Trophoblast cell (in vitro differentiated cells and primary cell): ENCODE results near the gene MUC5AC.

Source experiments
- DNase-seq, 2 donors: peaks; one replicate each; pipeline ENCODE4 v3.0.0-alpha.2; 2016
- H2AFZ ChIP-seq: 2 replicates; pipeline ENCODE4 v1.6.1; 2013; ENCODE audit warnings: low read length, moderate library complexity, mild to moderate bottlenecking; ENCODE audit not compliant: insufficient read depth, poor library complexity
- H2AK5ac ChIP-seq: 2 replicates; pipeline ENCODE4 v1.6.1; 2013; ENCODE audit warnings: mild to moderate bottlenecking, low read length
- H2BK120ac ChIP-seq: 2 replicates; pipeline ENCODE4 v1.6.1; 2013; ENCODE audit warnings: low read length, mild to moderate bottlenecking, moderate library complexity; ENCODE audit not compliant: insufficient read depth, poor library complexity
- H2BK12ac ChIP-seq: 2 replicates; pipeline ENCODE4 v1.6.1; 2013; ENCODE audit warnings: mild to moderate bottlenecking, low read length, moderate library complexity
- H2BK5ac ChIP-seq: 2 replicates; pipeline ENCODE4 v1.6.1; 2013; ENCODE audit warnings: low read length, low read depth, moderate library complexity, mild to moderate bottlenecking; ENCODE audit not compliant: poor library complexity
- H3K14ac ChIP-seq: 2 replicates; pipeline ENCODE4 v1.6.1; 2013; ENCODE audit warnings: mild to moderate bottlenecking, low read length
- H3K18ac ChIP-seq: 2 replicates; pipeline ENCODE4 v1.6.1; 2013; ENCODE audit warnings: mild to moderate bottlenecking, low read length
- H3K23ac ChIP-seq: 2 replicates; pipeline ENCODE4 v1.6.1; 2013; ENCODE audit warnings: low read length
- H3K27ac ChIP-seq: 2 replicates; pipeline ENCODE4 v1.5.1; 2013; ENCODE audit warnings: low read depth, mild to moderate bottlenecking, inconsistent platforms, low read length, moderate library complexity
- H3K27me3 ChIP-seq: 2 replicates; pipeline ENCODE4 v1.6.1; 2013; ENCODE audit warnings: inconsistent platforms, mild to moderate bottlenecking, low read length, moderate library complexity; ENCODE audit not compliant: insufficient read depth
- H3K36me3 ChIP-seq, 2 experiments: 1 replicate in 1 of 2; 2 replicates in 1 of 2; pipeline ENCODE4 v1.6.1; 2013; ENCODE audit warnings: low read length in 2 of 2, mild to moderate bottlenecking in 2 of 2, moderate library complexity in 1 of 2; ENCODE audit not compliant: insufficient read depth in 2 of 2, control insufficient read depth in 1 of 2
- H3K4ac ChIP-seq: 2 replicates; pipeline ENCODE4 v1.6.1; 2013; ENCODE audit warnings: low read depth, mild to moderate bottlenecking, low read length, moderate library complexity
- H3K4me1 ChIP-seq, 2 experiments: 1 replicate in 1 of 2; 2 replicates in 1 of 2; pipeline ENCODE4 v1.6.1; 2013; ENCODE audit warnings: low read length in 2 of 2, mild to moderate bottlenecking in 2 of 2, moderate library complexity in 1 of 2; ENCODE audit not compliant: insufficient read depth in 2 of 2, control insufficient read depth in 1 of 2
- H3K4me2 ChIP-seq: 2 replicates; pipeline ENCODE4 v1.6.1; 2013; ENCODE audit warnings: inconsistent platforms, mild to moderate bottlenecking, low read length, moderate library complexity
- H3K4me3 ChIP-seq: 2 replicates; pipeline ENCODE4 v1.5.1; 2013; ENCODE audit warnings: mild to moderate bottlenecking, low read depth, low read length, inconsistent platforms
- H3K79me1 ChIP-seq: one replicate; pipeline ENCODE4 v1.6.1; 2013; ENCODE audit warnings: low read length
- H3K79me2 ChIP-seq: 2 replicates; pipeline ENCODE4 v1.6.1; 2013; ENCODE audit warnings: low read length, mild to moderate bottlenecking; ENCODE audit not compliant: control insufficient read depth, insufficient read depth, poor library complexity
- H3K9ac ChIP-seq: 2 replicates; pipeline ENCODE4 v1.6.1; 2013; ENCODE audit warnings: mild to moderate bottlenecking, low read length
- H3K9me3 ChIP-seq: 2 replicates; pipeline ENCODE4 v1.6.1; 2013; ENCODE audit warnings: low read depth, mild to moderate bottlenecking, control low read depth, inconsistent platforms, low read length; ENCODE audit not compliant: insufficient read depth
- H4K12ac ChIP-seq: 2 replicates; pipeline ENCODE4 v1.6.1; 2013; ENCODE audit warnings: low read depth, mild to moderate bottlenecking, low read length, moderate library complexity
- H4K8ac ChIP-seq: 2 replicates; pipeline ENCODE4 v1.6.1; 2013; ENCODE audit warnings: low read depth, mild to moderate bottlenecking, low read length, moderate library complexity
- H4K91ac ChIP-seq: one replicate; pipeline ENCODE4 v1.6.1; 2013; ENCODE audit warnings: low read depth, mild to moderate bottlenecking, low read length, moderate library complexity
- WGBS: extraction: QIAGEN DNeasy Blood & Tissue Kit; methylation state at CpG from one replicate; pipeline ENCODE4 v1.1.7; 2013; ENCODE audit warnings: missing lambda C conversion rate; ENCODE audit not compliant: insufficient read length, insufficient coverage; ENCODE audit errors: extremely low coverage; 5-methylcytosine and 5-hydroxymethylcytosine counted together

Gene MUC5AC

GRCh38 chr11:1177771-1178090 is 20.0 kb downstream of the MUC5AC start:
- H2AFZ ChIP-seq = no peak overlapping the region
- no peak overlapping the region for H3K4me2 ChIP-seq
- no peaks in the 10 kb centered on the region for H3K36me3 ChIP-seq
- no peak overlapping the region for H4K12ac ChIP-seq
- no CpG with 5 or more reads among the region's 12 CpGs for WGBS
- H3K18ac ChIP-seq = no peak overlapping the region
- H3K23ac ChIP-seq = no peak overlapping the region
- no peak overlapping the region for H3K14ac ChIP-seq
- no peak overlapping the region for H2BK120ac ChIP-seq
- no peak overlapping the region for H2AK5ac ChIP-seq
- H4K91ac ChIP-seq = no peak overlapping the region
- H3K9ac ChIP-seq = no peak overlapping the region
- H2BK5ac ChIP-seq = no peak overlapping the region
- peaks cover 84% of the 10 kb centered on the region for H3K9me3 ChIP-seq
- no peaks in the 10 kb centered on the region for H3K4me1 ChIP-seq
- no peaks in the 10 kb centered on the region for H3K27me3 ChIP-seq
- no peak overlapping the region for H3K27ac ChIP-seq
- no peak overlapping the region for H3K4ac ChIP-seq
- H3K4me3 ChIP-seq = no peak overlapping the region
- H3K79me2 ChIP-seq = no peaks in the 10 kb centered on the region
- no peaks in the 10 kb centered on the region for H3K79me1 ChIP-seq
- no peak for DNase-seq
- H2BK12ac ChIP-seq = no peak overlapping the region
- H4K8ac ChIP-seq = no peak overlapping the region

- H3K4me2 ChIP-seq = no peak overlapping the region
- H4K91ac ChIP-seq = no peak overlapping the region
- H2BK12ac ChIP-seq = no peak overlapping the region
- no peaks in the 10 kb centered on the region for H3K79me1 ChIP-seq
- H4K8ac ChIP-seq = no peak overlapping the region
- H3K36me3 ChIP-seq = no peaks in the 10 kb centered on the region
- DNase-seq = no peak
- H3K4me3 ChIP-seq = no peak overlapping the region
- H3K4me1 ChIP-seq = no peaks in the 10 kb centered on the region
- H3K18ac ChIP-seq = no peak overlapping the region
- H3K23ac ChIP-seq = no peak overlapping the region
- H3K27ac ChIP-seq = no peak overlapping the region
- H3K14ac ChIP-seq = no peak overlapping the region
- no peak overlapping the region for H3K9ac ChIP-seq
- no peak overlapping the region for H3K4ac ChIP-seq
- H2AK5ac ChIP-seq = no peak overlapping the region
- H2AFZ ChIP-seq = no peak overlapping the region
- H4K12ac ChIP-seq = no peak overlapping the region
- no peak overlapping the region for H2BK5ac ChIP-seq
- H3K9me3 ChIP-seq = peaks cover 82% of the 10 kb centered on the region
- no CpG with 5 or more reads among the region's 31 CpGs for WGBS
- H2BK120ac ChIP-seq = no peak overlapping the region
- H3K27me3 ChIP-seq = no peaks in the 10 kb centered on the region
- no peaks in the 10 kb centered on the region for H3K79me2 ChIP-seq
Observed at GRCh38 chr11:1178201-1178885, 20.6 kb downstream of the MUC5AC start.

GRCh38 chr11:1178906-1179305 is 21.2 kb downstream of the MUC5AC start:
- Histone ChIP-seq H3K4ac (no peak overlapping the region), H4K8ac (no peak overlapping the region), H3K79me2 (no peaks in the 10 kb centered on the region), H3K23ac (no peak overlapping the region), H2AK5ac (no peak overlapping the region), H3K27ac (no peak overlapping the region), H4K91ac (no peak overlapping the region), H3K14ac (no peak overlapping the region), H3K9ac (no peak overlapping the region), H3K4me3 (no peak overlapping the region), H3K9me3 (peaks cover 85% of the 10 kb centered on the region), H3K18ac (no peak overlapping the region), H2BK12ac (no peak overlapping the region), H2BK5ac (no peak overlapping the region), H3K4me1 (no peaks in the 10 kb centered on the region), H4K12ac (no peak overlapping the region), H2AFZ (no peak overlapping the region), H2BK120ac (no peak overlapping the region), H3K79me1 (no peaks in the 10 kb centered on the region), H3K4me2 (no peak overlapping the region), H3K36me3 (no peaks in the 10 kb centered on the region), H3K27me3 (no peaks in the 10 kb centered on the region)
- no CpG with 5 or more reads among the region's 29 CpGs for WGBS
- DNase-seq = no peak

GRCh38 chr11:1179641-1180040 is 21.9 kb downstream of the MUC5AC start:
- Histone ChIP-seq H3K23ac (no peak overlapping the region), H2AFZ (no peak overlapping the region), H2BK120ac (no peak overlapping the region), H3K27me3 (no peaks in the 10 kb centered on the region), H4K91ac (no peak overlapping the region), H3K27ac (no peak overlapping the region), H3K14ac (no peak overlapping the region), H3K79me1 (no peaks in the 10 kb centered on the region), H3K4me1 (no peaks in the 10 kb centered on the region), H3K4me3 (no peak overlapping the region), H3K36me3 (no peaks in the 10 kb centered on the region), H3K79me2 (no peaks in the 10 kb centered on the region), H3K4me2 (no peak overlapping the region), H2AK5ac (no peak overlapping the region), H4K8ac (no peak overlapping the region), H3K18ac (no peak overlapping the region), H2BK12ac (no peak overlapping the region), H3K9ac (no peak overlapping the region), H2BK5ac (no peak overlapping the region), H4K12ac (no peak overlapping the region), H3K9me3 (peaks cover 80% of the 10 kb centered on the region), H3K4ac (no peak overlapping the region)
- DNase-seq = no peak
- no CpG with 5 or more reads among the region's 17 CpGs for WGBS
